T-helper 2 cell (primary cell): ENCODE results near the gene EHMT1.

Source experiments
- DNase-seq, 5 experiments: peaks; one replicate each; pipeline versions ENCODE4 v3.0.0 to v3.0.0-alpha.2; 2012 to 2022
- total RNA-seq, 2 donors: gene quantifications; one replicate each; lab custom pipeline; 2026; lab: John Stamatoyannopoulos, UW

Gene EHMT1
- 101 to 104 reads per million in 2 donors for total RNA-seq

GRCh38 chr9:137618105-137619067, at the start of gene EHMT1:
EHMT1 (plus strand) TSS chr9:137619005; CDS start chr9:137619029, 24 bp downstream.
- DNase-seq, result peak; percentile 83 to 90 (median 87)

GRCh38 chr9:137569609-137570203, 49.1 kb upstream of the EHMT1 start:
- no peak for DNase-seq

DNA sequence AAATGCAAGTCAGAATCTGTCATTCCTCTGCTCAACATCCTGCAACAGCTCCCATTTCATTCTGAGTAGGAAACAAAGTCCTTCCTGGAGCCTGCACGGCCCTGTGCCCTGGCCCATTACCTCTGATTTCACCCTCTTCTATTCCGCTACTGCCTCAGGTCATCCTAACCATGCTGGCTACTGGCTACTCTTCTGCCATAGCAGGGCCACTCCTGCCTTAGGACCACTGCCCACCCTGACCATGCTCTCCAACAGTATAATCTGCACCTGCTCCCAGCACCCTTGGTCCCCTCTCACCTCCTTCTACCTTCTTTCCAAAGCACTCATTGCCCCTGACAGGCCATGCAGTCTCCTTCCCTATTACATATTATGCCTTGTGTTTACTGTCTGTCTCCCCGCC, 48.2 kb upstream of the EHMT1 start:
- no peak for DNase-seq

- DNase-seq, result no peak
These were observed 44.6 kb upstream of the EHMT1 start for GRCh38 chr9:137574192-137574591.

GRCh38 chr9:137575364-137575715, 43.5 kb upstream of the EHMT1 start:
- peak in 1 of 5 experiments; percentile 72 for DNase-seq

GRCh38 chr9:137575716-137576411, 42.9 kb upstream of the EHMT1 start:
- DNase-seq, result peak in 1 of 5 experiments; percentile 67

DNA sequence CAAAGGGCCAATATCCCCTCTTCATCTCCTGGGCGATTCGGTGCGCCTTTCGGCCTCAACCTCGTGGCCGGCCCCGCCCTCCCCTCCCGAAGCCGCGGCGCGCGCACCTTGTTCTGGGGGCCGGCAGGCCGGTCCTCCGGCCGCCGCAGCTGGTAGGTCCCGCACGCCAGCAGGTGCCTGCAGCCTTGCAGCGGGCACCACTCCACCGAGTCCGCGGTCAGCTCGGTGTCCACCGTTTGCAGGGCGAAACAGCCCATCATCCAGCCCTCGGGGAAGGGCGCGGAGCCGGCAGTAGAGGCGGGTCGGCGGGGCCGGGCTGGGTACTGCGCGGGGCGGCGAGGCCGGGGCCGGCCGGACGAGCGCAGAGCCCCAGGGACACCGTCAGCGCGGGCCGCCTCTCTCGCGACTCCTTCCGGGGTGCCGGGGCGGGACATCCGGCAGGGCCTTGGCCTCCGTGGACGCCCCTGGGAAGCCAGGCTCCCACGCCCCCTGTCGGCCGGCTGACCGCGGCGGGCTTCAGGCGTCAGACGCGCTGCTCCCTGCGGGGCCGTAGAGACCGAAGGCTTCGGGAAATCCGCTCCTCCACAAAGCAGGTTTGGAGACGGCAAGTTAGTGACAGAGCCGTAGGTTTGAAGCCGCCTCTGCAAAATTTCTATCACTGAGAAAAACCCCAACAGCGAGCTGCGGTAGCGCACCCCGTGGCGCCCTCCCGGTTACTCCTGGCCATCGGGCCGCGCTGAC, 40.1 kb upstream of the EHMT1 start, which contains the start of gene DPH7:
TSS of gene DPH7 (minus strand) at position 408 of the 741 bp plus-strand sequence. CDS start at position 260, 148 bp downstream.
- peak; percentile 87 to 96 (median 94) for DNase-seq

GRCh38 chr9:137579259-137579604, 39.6 kb upstream of the EHMT1 start:
- DNase-seq, result no peak

DNA sequence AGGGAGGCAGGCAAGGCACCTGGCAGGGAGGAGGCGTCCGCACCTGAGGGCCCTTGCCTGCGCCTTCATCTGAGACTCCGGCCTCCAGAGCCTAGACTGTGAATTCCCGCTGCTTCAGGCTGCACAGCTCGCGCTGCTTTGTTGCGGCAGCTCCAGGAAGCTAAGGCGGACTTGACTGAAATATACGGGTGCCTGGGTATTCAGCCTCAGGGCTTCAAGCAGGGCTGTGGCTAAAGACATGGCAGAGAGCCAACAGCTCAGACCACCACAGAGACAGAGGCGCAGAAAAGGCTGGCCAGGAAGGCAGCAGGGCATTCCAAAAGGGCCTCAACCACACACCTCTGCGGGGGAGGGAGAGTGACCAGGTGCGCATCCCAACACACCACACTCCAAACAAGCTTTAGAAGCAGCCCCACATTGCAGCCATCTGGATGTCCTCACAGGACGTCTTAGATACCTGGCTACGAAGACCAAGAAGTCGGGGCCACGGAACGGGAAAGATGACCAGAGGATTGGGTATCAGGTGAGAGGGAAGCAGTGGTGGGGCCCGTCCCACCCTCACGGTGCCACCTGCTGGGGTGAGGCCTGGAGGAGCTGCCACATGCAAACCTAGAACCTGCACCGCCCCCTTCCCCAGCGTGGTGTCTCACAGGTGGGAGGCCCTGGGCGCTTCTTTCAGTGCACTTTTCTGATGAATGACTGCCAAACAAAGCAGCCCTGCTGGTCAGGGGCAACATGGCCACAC, 38.4 kb upstream of the EHMT1 start:
- DNase-seq, result no peak

DNA sequence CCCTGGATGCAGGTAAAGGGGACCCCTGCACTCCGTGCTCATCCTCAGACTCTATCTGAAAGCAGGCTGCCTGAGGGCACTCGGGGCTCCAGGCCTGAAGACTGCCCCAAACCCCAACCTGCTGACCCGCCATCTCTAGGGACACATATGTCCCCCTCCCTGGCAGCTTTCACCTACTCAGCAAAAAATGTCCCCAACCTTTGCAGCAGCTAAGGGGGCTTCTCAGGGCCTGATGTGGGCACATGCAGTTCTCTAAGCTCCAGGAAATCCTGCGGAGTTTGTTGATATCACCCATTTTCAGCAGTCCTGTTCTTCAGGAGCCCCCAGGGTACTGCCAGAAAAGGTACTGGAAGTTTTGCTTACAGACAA, 37.9 kb upstream of the EHMT1 start:
- no peak for DNase-seq

GRCh38 chr9:137581361-137582285, 37.2 kb upstream of the EHMT1 start:
- no peak for DNase-seq

- peak in 1 of 5 experiments; percentile 39 for DNase-seq
These were observed 36.4 kb upstream of the EHMT1 start for GRCh38 chr9:137582286-137582860.

DNA sequence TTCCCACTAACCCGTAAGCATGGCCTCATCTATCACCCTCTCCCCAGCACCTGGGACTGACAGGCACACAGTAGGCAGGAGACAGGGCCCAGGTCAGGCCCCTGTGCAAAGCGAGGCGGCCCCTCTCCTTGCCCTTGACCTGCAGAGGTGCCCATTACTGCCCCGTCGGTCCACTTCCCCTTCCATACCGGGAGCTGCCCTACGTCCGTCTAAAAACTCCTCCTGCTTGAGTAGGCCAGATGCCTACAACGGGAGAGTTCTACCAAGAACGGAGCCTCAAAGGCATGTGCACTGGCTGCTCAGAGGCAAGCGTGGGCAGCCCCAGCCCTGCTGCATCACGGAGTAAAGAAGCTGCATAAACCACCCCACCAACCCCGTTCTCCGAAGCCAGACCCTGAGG, 35.5 kb upstream of the EHMT1 start:
- DNase-seq, result no peak

DNA sequence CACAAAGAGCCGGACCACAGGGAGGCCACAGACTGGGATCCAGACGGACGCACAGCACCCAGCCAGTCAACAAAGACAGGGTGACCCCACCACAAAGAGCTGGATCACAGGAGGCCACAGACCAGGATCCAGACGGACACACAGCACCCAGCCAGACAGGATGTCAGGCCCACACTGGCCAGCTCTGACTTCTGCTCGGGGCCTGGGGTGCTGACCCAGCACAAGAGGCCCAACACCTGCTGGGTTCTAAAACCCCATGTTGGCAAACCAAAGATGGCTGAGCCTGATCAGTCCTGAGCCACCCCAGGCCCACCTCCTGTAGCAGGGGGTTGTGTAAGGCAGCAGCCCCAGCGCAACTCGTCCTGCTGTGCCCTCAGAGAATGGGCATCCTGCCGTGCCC, 34.8 kb upstream of the EHMT1 start:
- no peak for DNase-seq

DNA sequence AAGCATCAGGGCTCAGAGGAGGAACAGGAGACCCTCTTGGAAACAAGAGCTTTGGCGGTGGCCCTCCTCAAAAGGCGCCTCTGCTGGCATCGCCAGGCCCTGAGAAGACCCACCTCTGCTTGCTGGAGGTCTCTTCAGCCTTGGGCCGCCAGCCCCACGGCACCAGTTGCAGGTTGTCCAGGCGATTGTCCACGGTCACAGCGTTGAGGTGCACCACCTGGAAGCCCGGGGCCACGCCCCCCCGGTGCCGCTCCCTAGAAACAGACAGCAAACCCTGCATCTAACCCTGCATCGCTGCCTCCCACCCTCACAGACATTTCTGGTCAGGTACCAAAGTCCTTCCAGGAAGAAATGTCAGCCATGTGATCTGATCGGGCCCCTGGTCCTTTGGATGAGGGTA, 32.0 kb upstream of the EHMT1 start:
- DNase-seq, result no peak

DNA sequence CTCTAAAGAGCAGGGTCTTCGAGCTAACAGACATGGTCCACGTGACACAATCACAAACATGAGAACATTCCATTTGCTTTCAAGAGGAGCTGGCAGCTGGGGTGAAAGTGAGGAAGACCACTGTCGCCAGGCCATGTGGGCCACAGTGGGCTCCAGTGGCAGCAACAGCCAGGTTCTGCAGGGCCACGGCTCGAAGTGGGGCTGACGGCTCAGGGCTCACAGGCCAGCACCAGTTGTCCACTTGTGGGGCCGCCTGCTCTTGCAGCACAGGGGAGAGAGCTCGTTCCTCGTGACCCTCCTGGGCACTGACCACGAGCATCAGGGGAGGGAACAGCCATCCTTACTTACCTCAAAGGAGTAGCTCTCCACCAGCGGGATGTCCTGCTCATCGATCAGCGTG, 30.5 kb upstream of the EHMT1 start:
- DNase-seq, result no peak

DNA sequence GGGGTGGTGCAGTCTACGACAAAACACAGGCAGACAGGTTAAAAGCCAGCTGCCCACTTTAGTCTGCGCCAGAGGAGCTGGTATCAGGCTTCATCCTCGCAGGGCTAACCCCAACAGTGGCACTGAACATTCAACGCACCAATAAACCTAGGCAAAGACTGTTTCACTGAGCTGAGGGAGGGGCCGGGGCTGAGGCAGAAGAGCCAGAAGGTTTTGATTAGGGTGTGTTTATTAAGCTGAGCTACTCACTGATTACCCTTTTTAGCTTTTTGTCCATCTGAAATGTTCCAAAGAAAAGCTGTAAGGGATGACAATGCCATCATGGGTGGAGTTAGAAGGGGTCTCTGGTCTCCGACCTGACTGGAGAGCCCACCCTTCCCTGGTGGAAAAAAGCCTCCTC, 29.9 kb upstream of the EHMT1 start:
- no peak for DNase-seq

DNA sequence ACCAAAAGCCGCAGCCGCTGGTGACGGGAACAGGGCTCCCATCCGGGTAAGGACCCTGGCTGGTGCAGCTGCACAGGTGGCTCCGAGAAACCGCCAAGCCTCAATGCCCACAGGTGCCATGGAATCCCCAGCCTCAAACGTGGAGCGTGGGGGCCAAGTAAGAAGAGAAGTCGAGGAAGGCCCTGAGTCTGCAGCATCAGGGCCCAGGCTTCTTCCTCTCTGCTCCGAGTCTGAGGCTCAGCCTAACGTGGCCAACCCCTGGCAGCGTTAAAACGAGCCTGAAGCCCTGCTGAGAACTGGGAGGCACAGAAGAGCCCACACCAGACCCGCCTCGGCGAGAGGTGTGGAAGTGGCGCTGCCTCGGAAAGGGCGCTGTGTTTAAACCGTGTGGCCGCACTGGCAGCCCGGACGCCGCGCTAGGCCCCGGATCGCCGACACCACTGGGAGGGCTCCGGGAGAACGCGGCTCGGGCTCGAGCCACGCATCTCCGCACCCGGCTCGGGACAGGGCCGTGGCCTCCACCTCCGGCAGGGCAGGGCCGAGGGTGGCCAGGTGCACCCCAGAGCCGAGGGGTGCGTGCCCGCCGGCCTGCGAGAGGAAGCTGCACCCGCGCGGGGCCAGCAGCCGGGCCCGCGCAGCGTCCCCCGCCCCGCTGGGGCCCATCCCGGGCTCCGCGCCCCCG, 29.2 kb upstream of the EHMT1 start:
- DNase-seq, result peak in 1 of 5 experiments; percentile 49

- no peak for DNase-seq
These were observed 28.7 kb upstream of the EHMT1 start for GRCh38 chr9:137590123-137590468.
